Posterior cingulate gyrus (tissue), 11 donors: Measurements from ENCODE around the gene CYP3A5.
"Not testable (repeated sequence)": the region's sequence is repeated elsewhere in the genome, so short reads cannot be mapped to it uniquely, and the experiment has no call there.

ENCODE experiments used
- DNase-seq, 10 donors: peaks; one replicate each; pipeline versions ENCODE4 v3.0.0 to v3.0.0-alpha.2; 2020 to 2021; ENCODE audit warnings: mixed read lengths in 3 of 10
- intact Hi-C: fragments of 100-400 bp; cut with DNase I; formaldehyde crosslinking; loops from one replicate; pipeline ENCODE4 v1.15.1; 2023

Gene CYP3A5

GRCh38 chr7:99679400-99680191, at the start of gene CYP3A5:
Gene CYP3A5 (minus strand): TSS chr7:99679996. CDS start chr7:99679896, 100 bp downstream.
- intact Hi-C loops = no loop called here
- DNase-seq = no peak

GRCh38 chr7:99728615-99729014, 48.8 kb upstream of the CYP3A5 start:
- no peak for DNase-seq
- intact Hi-C loops = no loop called here

- DNase-seq, intact Hi-C loops: not testable (repeated sequence)
Observed at GRCh38 chr7:99723201-99723600, 43.4 kb upstream of the CYP3A5 start.

DNA sequence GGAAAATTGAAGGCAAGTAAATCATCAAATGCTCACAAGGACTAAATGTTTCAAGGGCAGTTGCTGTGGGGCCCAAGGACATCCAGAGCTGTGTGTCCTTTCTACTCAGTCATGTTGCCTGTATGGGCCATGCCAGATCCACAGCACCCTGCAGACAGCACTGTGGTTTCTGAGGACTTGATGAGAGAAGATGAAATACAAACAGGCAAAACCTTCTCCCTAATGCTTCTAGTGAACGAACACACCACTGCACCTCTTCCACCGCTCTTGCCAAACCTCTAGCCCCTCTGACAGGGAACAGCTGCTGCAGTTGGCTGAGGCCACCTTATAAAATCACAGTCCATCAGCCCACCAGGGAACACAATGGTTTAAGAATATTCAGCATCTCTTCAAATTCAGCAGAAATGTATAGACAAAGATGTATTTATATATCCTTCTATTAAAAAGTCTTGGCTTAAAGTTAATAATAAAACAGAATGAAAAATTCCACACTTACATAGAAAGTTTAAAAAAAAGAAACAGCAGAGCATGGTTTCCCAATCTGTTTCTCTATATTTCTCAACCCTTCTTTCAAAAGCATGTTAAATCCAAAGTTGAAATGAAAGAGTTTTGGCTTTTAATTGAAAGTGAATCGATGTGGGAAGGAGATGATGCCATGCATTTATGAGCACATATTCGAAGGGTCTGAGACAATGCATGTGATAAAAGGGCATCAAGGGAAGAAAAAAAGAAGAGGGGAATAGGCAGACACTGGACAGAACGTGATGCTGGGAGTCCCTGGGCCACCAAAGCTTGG, 41.2 kb upstream of the CYP3A5 start:
- no peak for DNase-seq
- intact Hi-C loops = no loop called here

DNA sequence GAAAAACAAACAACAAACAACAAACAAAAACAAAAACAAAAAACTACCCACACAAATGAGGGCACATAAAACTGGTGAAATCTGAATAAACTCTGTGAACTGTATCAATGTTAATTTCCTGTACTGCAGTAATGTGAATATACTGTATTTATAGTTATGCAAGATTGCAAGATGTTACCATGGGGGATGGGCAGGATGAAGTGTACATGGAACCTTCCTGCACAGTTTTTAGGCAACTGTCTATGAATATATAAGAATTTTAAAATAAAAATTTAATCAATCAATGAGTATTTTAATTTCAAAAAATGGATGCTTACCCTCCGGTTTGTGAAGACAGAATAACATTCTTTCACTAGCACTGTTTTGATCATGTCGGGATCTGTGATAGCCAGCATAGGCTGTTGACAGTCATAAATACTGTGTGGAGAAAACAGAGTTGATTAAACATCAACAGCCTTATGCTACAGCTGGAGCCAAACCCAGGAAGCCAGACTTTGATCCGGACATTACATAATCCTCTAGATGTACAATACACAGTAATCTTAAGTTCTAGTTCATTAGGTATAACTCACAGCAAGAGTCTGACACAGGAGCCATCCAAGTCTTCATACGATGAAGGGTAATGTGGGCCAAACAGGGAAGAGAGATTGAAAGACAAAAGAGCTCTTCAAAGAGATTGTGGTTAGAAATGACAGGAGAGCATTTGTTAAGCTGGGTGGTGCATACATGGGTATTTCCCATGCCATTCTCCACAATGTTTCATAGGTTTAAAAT, 40.4 kb upstream of the CYP3A5 start:
- DNase-seq = no peak
- intact Hi-C loops = no loop called here

DNA sequence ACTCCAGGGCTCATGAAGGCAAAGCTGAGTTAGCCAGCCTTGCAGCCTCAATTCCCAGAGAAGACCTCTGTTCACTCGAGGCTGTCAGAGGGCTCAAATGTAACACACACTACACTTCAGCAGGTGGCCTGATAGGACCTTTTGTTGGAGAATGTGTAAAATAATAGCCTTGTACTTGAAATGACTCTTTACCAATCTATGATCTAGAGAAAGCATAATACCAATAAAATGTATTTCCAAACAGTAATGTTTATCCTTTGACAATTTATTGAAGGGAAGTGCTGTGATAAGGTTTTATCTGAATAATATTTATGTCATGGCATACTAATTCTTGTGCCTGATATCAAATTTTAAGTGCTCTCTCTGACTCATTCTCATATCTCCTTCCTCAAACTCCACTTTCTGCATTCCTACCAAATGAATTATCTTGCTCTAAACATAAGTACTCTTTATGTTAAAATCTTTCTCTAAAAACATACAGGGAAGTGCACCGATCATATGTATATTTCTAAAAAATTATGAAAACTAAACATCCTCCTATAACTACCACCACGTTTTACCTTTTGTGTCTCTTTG, 34.3 kb upstream of the CYP3A5 start:
- intact Hi-C loops = no loop called here
- no peak for DNase-seq

GRCh38 chr7:99709838-99710578, 30.2 kb upstream of the CYP3A5 start:
- DNase-seq = no peak
- intact Hi-C loops = no loop called here

DNA sequence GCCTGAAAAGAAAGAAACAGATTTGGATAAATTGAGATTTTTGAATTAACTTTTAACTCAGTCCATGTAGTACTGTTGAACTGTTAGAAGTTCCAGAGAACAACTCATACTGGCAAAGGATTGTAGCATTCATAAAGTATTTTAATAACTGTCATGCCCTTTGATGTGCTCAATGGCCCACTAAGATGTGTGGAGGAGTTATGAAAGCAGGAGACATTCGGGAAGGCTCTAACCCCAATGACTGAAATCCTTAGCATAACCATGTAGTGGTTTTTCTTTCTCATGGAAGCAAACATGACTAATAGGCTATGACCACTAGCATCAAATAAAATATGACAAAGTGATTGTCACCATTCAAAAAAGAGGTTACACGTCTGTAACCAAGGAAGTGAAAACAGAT, 29.5 kb upstream of the CYP3A5 start:
- intact Hi-C loops = no loop called here
- DNase-seq = no peak

DNA sequence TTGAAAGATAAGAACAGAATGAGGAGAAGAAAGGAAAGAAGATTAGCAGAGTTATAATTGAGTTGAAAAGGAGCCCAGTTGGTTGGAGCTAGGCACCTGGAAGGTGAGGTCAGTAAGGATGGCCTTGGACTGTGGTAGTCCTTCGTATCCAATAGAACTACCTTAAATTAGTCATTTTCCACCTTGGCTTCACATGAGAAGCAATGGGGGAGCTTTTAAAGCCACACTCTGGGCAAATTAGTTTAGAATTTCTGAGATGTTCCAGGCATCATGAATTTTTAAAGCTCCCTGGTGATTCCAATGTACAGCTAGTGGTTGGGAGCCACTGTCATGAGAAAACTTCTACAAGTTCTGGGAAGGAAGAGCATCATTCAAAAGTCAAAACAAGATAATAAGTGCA, 27.3 kb upstream of the CYP3A5 start:
- intact Hi-C loops = no loop called here
- no peak for DNase-seq

- no peak for DNase-seq
- intact Hi-C loops = no loop called here
Observed at GRCh38 chr7:99699946-99700345, 20.1 kb upstream of the CYP3A5 start.

- intact Hi-C loops = not testable (repeated sequence)
Observed at GRCh38 chr7:99698867-99699730, 19.3 kb upstream of the CYP3A5 start.

DNA sequence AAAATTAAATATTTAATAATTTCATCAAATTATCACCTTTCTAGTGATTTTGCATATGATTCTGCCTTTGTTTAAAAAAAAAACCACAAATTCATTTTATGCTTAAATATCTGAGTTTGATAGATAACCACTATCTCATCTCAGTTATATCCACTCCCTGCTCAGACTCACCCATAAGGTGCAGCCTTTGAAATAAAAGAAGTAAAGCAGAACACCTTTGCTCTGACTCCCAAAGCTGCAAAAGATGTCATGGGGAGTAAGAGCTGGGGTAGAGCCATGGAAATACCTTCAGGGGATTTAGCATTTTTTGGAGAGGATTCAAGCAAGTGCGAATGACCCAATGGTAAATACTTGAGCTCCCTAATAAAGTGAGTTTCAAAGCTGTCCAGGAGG, 15.1 kb upstream of the CYP3A5 start:
- DNase-seq = no peak
- intact Hi-C loops = no loop called here

More at GRCh38 chr7:99698867-99699730, 19.3 kb upstream of the CYP3A5 start:
- DNase-seq = not testable (repeated sequence)

GRCh38 chr7:99694201-99694911, 14.6 kb upstream of the CYP3A5 start:
- DNase-seq = no peak
- intact Hi-C loops = no loop called here

DNA sequence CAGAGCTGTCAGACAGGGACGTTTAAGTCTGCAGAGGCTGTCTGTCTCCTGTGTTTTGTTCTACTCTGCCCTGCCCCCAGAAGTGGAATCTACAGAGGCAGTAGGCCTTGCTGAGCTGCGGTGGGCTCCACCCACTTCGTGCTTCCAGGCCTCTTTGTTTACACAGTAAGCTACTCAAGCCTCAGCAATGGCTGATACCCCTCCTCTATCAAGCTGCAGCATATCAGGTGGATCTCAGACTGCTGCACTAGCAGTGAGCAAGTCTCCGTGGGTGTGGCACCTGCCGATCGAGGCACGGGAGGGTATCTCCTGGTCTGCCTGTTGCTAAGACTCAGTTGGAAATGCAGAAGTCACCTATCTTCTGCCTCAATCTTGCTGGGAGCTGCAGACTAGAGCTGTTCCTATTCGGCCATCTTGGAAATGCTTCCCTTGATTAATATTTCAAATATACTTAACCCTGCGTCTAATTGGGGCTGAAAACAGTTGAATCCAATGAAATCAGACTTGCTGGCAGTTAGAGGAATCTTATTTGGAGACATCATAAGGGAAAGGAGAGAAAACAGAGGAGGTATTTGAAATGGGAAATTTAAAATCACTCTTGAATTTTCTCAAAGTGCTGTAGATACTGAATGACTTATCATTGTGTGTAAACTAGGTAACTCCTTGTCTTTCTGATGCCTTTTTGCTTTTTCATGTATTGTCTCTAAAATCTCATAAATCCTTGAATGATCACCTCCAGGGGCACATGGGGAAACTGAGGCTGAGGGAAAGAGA, 13.8 kb upstream of the CYP3A5 start:
- intact Hi-C loops = no loop called here
- DNase-seq = no peak

GRCh38 chr7:99693100-99693426, 13.3 kb upstream of the CYP3A5 start:
- intact Hi-C loops = no loop called here

GRCh38 chr7:99692563-99692962, 12.8 kb upstream of the CYP3A5 start:
- DNase-seq, intact Hi-C loops: not testable (repeated sequence)

More at GRCh38 chr7:99693100-99693426, 13.3 kb upstream of the CYP3A5 start:
- DNase-seq = no peak

DNA sequence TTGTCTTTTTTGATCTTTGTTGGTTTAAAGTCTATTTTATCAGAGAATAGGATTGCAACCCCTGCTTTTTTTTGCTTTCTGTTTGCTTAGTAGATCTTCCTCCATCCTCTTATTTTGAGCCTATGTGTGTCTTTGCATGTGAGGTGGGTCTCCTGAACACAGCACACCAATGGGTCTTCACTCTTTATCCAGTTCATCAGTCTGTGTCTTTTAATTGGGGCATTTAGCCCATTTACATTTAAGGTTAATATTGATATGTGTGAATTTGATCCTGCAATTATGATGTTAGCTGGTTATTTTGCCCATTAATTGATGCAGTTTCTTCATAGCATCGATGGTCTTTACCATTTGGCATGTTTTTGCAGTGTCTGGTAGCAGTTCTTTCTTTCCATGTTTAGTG, 11.9 kb upstream of the CYP3A5 start:
- intact Hi-C loops, DNase-seq: not testable (repeated sequence)

GRCh38 chr7:99690918-99691317, 11.1 kb upstream of the CYP3A5 start:
- DNase-seq, intact Hi-C loops: not testable (repeated sequence)
